ENCODE data around the gene PCYT1A.
"Not testable (repeated sequence)": the region's sequence is repeated elsewhere in the genome, so short reads cannot be mapped to it uniquely, and the experiment has no call there.

The PCYT1A gene

GRCh38 chr3:196217307-196218154, 70.0 kb downstream of the PCYT1A start:
- Histone ChIP-seq H3K9ac (peak overlapping the region in 9 of 11 experiments; percentile 74 to 89 (median 85); a peak in 13 of 22 replicates), H3K4me2 (peak overlapping the region; percentile 78 to 93 (median 88)), H3K27ac (peak overlapping the region in 10 of 11 experiments; percentile 88 to 99 (median 96); a peak in 19 of 22 replicates)

GRCh38 chr3:196216681-196217211, 70.8 kb downstream of the PCYT1A start:
- Histone ChIP-seq H3K9me3 (replicated peaks in 1 of 11) (no peaks in the 10 kb centered on the region), H3K4me1 (peaks cover 57 to 72% (median 67%) of the 10 kb centered on the region in 10 experiments), H3K9ac (peak overlapping the region in 8 of 11 experiments; percentile 15 to 87 (median 56); a peak in 12 of 22 replicates), H3K4me3 (no peak overlapping the region), H3K4me2 (peak overlapping the region in 10 of 11 experiments; percentile 78 to 93 (median 89); a peak in 18 of 22 replicates), H3K27ac (peak overlapping the region in 10 of 11 experiments; percentile 28 to 99 (median 96); a peak in 18 of 22 replicates), H3K36me3 (no peaks in the 10 kb centered on the region), H4K20me1 (no peaks in the 10 kb centered on the region), H3K27me3 (no peaks in the 10 kb centered on the region)
- no peak for TF ChIP-seq Cebpa-rat (IDR thresholded peaks at IDR 0.05)

More at GRCh38 chr3:196217307-196218154, 70.0 kb downstream of the PCYT1A start:
- Histone ChIP-seq H3K4me3 (peak overlapping the region in 2 of 10 experiments; percentile 8 to 52; a peak in 1 of 20 replicates), H3K27me3 (no peaks in the 10 kb centered on the region), H4K20me1 (no peaks in the 10 kb centered on the region), H3K4me1 (peaks cover 58 to 80% (median 71%) of the 10 kb centered on the region in 10 experiments), H3K36me3 (no peaks in the 10 kb centered on the region), H3K9me3 (replicated peaks in 1 of 11) (no peaks in the 10 kb centered on the region)
- no peak for TF ChIP-seq Cebpa-rat (IDR thresholded peaks at IDR 0.05)

- Histone ChIP-seq H3K4me2 (peak within 1 kb of the TSS; percentile 78 to 93 (median 88); a peak in 21 of 22 replicates), H3K4me3 (no peak within 1 kb of the TSS), H3K4me1 (peaks cover 51 to 71% (median 62%) of the 10 kb centered on the region in 10 experiments), H3K9me3 (replicated peaks in 1 of 11) (no peaks in the 10 kb centered on the region), H3K36me3 (no peaks in the 10 kb centered on the region), H4K20me1 (no peaks in the 10 kb centered on the region), H3K9ac (peak within 1 kb of the TSS in 8 of 11 experiments; percentile 15 to 87 (median 56); a peak in 12 of 22 replicates), H3K27me3 (no peaks in the 10 kb centered on the region), H3K27ac (peak within 1 kb of the TSS in 10 of 11 experiments; percentile 28 to 99 (median 96); a peak in 18 of 22 replicates)
- TF ChIP-seq Cebpa-rat (IDR thresholded peaks at IDR 0.05) = no peak
Measured at GRCh38 chr3:196216089-196216564, 71.4 kb downstream of the PCYT1A start, which contains the start of gene SLC51A. Gene SLC51A, plus strand, starts transcription at chr3:196216534. Its CDS starts 179 bp downstream, at chr3:196216713.

- Histone ChIP-seq H3K27ac (peak overlapping the region in 8 of 11 experiments; percentile 19 to 99 (median 41); a peak in 13 of 22 replicates), H3K9me3 (replicated peaks in 1 of 11) (no peaks in the 10 kb centered on the region), H3K9ac (peak overlapping the region in 3 of 11 experiments; percentile 4 to 13 (median 10); a peak in 1 of 22 replicates), H3K27me3 (no peaks in the 10 kb centered on the region), H3K4me2 (peak overlapping the region in 8 of 11 experiments; percentile 9 to 43 (median 20); a peak in 7 of 22 replicates), H3K4me1 (peaks cover 45 to 69% (median 57%) of the 10 kb centered on the region in 10 experiments), H3K4me3 (no peak overlapping the region), H3K36me3 (no peaks in the 10 kb centered on the region), H4K20me1 (no peaks in the 10 kb centered on the region)
- no peak for TF ChIP-seq Cebpa-rat (IDR thresholded peaks at IDR 0.05)
Measured at GRCh38 chr3:196215493-196216020, 72.0 kb downstream of the PCYT1A start.

- Histone ChIP-seq H3K4me2 (peak overlapping the region in 5 of 11 experiments; percentile 1 to 44 (median 21); a peak in 8 of 22 replicates), H4K20me1 (no peaks in the 10 kb centered on the region), H3K27me3 (no peaks in the 10 kb centered on the region), H3K36me3 (no peaks in the 10 kb centered on the region), H3K4me1 (peaks cover 39 to 68% (median 53%) of the 10 kb centered on the region in 10 experiments), H3K27ac (peak overlapping the region in 9 of 11 experiments; percentile 9 to 60 (median 39); a peak in 15 of 22 replicates), H3K9ac (peak overlapping the region in 5 of 11 experiments; percentile 4 to 54 (median 13); a peak in 3 of 22 replicates), H3K9me3 (replicated peaks in 1 of 11) (no peaks in the 10 kb centered on the region), H3K4me3 (no peak overlapping the region)
- TF ChIP-seq Cebpa-rat (IDR thresholded peaks at IDR 0.05) = no peak
Measured at GRCh38 chr3:196214783-196215441, 72.6 kb downstream of the PCYT1A start.

- H3K36me3 ChIP-seq = no peaks in the 10 kb centered on the region
- peaks cover 10 to 51% (median 25%) of the 10 kb centered on the region in 10 experiments; a peak in 18 of 20 replicates for H3K4me1 ChIP-seq
- H3K9me3 ChIP-seq (replicated peaks in 1 of 11) = peaks cover 0 to 6% (median 2%) of the 10 kb centered on the region in 11 experiments; a peak in 7 of 22 replicates
- no peak within 1 kb of the TSS for H3K9ac ChIP-seq
- no peaks in the 10 kb centered on the region for H3K27me3 ChIP-seq
- H3K4me2 ChIP-seq = peak within 1 kb of the TSS in 3 of 11 experiments; percentile 15 to 36 (median 33); a peak in 5 of 22 replicates
- no peak within 1 kb of the TSS for H3K4me3 ChIP-seq
- TF ChIP-seq Cebpa-rat (IDR thresholded peaks at IDR 0.05) = no peak
- no peaks in the 10 kb centered on the region for H4K20me1 ChIP-seq
- peak within 1 kb of the TSS in 1 of 11 experiments; percentile 3; a peak in 2 of 22 replicates for H3K27ac ChIP-seq
Measured at GRCh38 chr3:196210673-196211556, 76.6 kb downstream of the PCYT1A start, which contains the start of gene ZDHHC19. Gene ZDHHC19, minus strand, starts transcription at chr3:196211400. Its CDS starts 85 bp downstream, at chr3:196211315.

GRCh38 chr3:196209944-196210672, 77.4 kb downstream of the PCYT1A start:
- Histone ChIP-seq H3K4me2 (peak overlapping the region in 5 of 11 experiments; percentile 15 to 40 (median 33); a peak in 9 of 22 replicates), H3K4me1 (peaks cover 9 to 50% (median 18%) of the 10 kb centered on the region in 10 experiments; a peak in 18 of 20 replicates), H3K27ac (peak overlapping the region in 3 of 11 experiments; percentile 3 to 15 (median 3); a peak in 2 of 22 replicates), H3K9me3 (replicated peaks in 1 of 11) (peaks cover 0 to 12% (median 5%) of the 10 kb centered on the region in 11 experiments; a peak in 11 of 22 replicates)
- H3K4me3 ChIP-seq, H3K9ac ChIP-seq, H3K36me3 ChIP-seq, H3K27me3 ChIP-seq, H4K20me1 ChIP-seq: not testable (repeated sequence)
